Stimulated activated CD4-positive, alpha-beta T cell treated with anti-CD3 and anti-CD28 coated beads, Interleukin-1b, Interleukin-23, amount 100 ng/mL, for 4 hours (primary cell): ENCODE data around the gene CSRNP2.
"Not testable (repeated sequence)": the region's sequence is repeated elsewhere in the genome, so short reads cannot be mapped to it uniquely, and the experiment has no call there.

Experiments used
- DNase-seq, 2 donors: peaks; one replicate each; pipeline ENCODE4 v3.0.0-alpha.2; 2020; ENCODE audit warnings: low read depth in 2 of 2

The CSRNP2 gene

DNA sequence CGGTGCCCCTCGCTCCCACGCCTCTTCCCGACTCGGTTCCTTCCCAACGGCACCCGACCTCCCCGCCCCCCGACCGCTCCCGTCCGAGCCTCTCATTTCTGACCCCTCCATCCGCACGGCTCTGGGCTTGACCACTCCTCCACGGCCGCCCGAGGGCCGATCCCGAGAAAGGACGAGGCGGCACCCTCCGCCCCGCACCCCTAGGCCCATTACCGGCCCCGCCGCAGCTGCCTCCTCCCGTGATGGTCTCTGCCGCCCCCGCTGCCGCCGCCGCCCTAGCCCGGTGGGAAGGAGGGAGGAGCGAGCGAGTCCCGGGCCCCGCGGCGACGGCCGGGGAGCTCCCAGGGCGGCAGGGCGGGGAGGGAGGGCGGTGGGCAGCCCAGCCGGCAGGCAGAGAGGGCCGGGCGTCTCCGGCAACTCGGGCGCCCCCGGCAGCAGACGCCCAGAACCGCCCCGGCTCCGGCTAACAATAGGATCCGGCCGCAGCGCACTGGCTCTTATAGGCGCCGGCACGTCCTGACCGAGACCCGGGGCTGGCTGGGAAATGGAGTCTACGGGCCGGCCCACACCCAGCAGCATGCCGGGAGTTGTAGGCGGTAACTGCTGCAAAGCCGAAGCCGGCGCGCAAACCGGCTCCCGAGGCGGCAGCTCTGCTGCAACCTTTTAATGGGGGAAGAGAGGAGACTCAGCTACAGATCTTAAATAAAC is at the start of gene CSRNP2:
Gene CSRNP2, minus strand, starts transcription at position 471 of the 708 bp plus-strand sequence. CDS start 7,035 bp downstream, outside the sequence.
- DNase-seq, result peak; percentile 87 to 90

DNA sequence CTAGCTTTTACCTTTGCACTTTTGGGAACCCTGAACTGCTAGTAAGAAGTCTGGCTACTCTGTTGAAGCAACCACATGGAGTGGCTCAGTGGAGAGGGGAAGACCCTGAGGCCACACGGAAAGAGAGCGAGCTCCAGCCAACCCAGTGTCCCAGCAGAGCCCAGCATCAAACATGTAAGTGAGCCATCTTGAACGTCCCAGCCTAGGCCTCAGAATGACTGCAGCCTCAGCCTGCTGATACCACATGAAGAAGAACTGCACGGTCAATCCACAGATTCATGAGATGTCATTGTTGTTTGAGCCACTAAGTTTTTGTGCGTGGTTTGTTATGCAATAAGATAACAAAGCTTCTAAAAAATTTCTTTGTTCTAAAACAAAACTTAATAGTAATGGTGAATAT is 49.3 kb upstream of the CSRNP2 start:
- DNase-seq, result no peak

DNA sequence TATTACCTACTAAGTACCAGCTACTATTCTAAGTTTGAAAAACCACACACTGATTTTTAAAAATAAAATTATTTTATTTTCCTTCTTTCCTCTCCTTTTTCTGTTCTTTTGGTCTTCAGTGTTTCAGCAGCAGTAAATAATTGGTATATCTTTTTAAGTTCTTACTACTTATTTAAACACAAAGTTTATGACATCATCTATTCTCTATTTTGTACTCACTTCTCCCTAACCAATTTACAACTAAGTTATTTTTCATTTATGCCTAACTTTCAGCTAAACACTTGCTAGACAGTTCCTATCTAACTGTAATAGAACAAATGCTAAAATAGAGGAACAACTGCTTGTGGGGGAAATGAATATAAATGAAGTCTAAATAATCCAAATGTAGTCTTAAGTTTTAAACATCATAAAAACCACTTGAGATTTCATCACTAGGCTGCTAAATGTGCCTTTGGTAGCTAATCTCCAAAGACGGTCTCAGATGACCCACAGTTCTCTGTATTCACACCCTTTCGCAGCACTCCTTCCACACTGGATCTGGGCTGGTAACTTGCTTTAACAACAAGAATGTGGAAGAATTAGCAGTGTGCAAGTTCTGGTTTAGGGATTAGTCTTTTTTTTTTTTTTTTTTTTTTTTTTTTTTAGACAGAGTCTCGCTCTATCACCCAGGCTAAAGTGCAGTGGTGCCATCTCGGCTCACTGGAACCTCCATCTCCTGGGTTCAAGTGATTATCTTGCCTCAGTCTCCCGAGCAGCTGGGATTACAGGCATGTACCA is 48.5 kb upstream of the CSRNP2 start:
- DNase-seq, result no peak

DNA sequence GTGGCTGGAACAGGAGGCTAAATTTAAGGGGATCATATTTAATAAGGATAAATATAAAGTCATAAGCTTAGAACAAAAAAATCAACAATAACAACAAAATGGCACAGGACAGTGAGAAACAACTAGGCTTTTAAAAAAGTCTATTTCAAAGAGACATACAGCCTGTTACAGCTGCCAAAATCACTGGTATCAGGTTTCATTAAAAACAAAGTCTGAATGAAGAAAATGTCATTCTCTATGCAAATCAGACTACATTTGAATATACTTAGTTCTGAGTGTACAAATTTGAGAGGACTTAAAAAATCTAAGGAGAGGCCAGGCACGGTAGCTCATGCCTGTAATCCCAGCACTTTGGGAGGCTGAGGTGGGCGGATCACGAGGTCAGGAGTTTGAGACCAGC is 45.5 kb upstream of the CSRNP2 start:
- no peak for DNase-seq

- DNase-seq, result no peak
Observed at GRCh38 chr12:51127050-51127729, 43.8 kb upstream of the CSRNP2 start.

DNA sequence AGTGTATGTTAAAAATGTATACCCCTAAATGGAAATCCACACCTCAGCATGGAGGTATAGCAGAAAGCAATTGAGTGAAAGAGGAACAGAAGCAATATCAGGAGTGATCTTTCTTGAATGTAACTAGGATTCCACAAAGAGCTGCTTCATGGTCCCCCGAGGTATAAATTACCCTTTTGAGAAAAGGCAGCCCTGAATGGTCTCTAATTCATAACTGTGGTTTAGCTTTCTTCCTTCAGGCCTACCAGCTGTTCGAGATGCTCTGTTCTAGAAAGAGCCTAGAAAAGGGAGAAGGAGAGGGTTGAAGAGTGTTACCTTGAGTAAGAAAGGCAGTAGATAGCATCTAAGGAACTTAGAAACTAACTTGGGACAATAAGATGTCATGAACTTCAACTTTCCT is 42.9 kb upstream of the CSRNP2 start:
- DNase-seq, result no peak

- DNase-seq, result no peak
Observed at GRCh38 chr12:51124504-51124903, 41.1 kb upstream of the CSRNP2 start.

DNA sequence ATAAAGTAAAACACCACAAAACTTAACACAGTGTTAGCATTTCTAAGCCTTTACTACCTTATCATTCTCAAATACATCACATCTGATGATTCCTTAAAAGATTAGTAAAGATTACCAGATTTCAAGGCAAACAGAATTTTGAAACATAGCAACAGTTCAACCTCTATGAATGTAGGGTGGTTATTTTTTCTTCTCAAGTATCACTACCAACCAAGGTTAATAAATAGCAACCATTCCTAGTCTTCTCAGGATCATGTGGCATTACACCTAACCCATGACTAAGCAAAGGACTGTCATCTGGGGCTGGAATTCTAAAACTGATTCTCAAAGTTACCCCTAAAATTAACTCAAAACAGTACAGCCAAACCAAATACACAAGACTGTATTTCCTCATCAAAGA is 39.4 kb upstream of the CSRNP2 start:
- no peak for DNase-seq

DNA sequence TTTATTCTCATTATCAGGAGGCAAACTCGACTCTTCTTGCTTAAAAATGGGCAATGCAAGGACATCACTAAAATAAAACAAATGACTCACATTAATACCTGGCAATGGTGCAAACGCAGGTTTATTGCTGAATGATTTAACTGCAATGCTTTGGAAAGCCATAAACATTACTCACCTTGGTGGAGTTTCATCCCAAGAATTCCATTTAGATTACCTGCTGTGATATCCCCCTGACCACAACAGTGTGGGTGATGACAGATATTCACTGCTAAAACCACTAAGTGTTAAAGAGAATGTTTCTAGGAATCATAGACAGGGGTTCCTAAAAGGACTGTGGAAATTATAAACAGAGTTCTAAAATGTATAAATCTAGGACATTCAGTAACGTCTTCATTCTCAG is 35.3 kb upstream of the CSRNP2 start:
- no peak for DNase-seq

GRCh38 chr12:51115533-51115932 is 32.1 kb upstream of the CSRNP2 start:
- no peak for DNase-seq

- no peak for DNase-seq
Observed at GRCh38 chr12:51108136-51108535, 24.7 kb upstream of the CSRNP2 start.

DNA sequence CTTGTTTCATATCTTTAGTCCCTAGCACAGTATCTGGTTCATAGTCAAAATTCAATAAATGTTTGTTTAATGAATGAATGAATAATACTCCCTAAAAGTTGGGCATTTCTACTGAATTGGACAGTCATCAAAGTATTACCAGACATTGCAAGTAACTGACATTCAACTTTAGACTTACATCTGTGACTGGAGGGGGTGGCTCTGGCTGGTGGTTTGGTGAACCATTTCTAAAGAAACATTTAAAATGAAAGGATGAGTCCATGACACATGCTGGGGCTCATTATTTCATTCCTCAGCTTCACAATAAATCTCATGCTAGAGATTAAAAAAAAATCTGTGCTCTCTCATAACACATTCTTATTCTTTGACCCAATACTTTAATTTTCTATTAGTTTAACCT is 20.6 kb upstream of the CSRNP2 start:
- no peak for DNase-seq

GRCh38 chr12:51098611-51099010 is 15.2 kb upstream of the CSRNP2 start:
- no peak for DNase-seq

DNA sequence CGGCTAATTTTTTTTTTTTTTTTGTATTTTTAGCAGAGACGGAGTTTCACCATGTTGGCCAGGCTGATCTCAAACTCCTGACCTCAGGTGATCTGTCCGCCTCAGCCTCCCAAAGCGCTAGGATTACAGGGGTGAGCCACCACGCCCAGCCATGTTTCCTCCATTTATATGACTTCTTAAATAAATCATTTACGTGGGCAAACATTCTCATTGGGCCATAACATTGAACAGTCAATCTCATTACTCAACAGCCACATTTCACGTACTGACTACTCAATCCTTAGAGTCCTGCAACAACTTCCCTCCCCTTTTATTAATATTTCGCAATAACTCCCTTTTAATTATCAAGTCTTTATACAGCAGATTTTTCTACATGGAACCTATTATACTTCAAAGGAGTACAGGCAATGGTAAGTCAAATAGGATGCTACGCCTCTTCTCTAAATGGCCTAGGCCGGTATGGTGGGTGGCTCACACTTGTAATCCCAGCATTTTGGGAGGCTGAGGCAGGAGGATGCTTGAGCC is 7.4 kb upstream of the CSRNP2 start:
- no peak for DNase-seq

DNA sequence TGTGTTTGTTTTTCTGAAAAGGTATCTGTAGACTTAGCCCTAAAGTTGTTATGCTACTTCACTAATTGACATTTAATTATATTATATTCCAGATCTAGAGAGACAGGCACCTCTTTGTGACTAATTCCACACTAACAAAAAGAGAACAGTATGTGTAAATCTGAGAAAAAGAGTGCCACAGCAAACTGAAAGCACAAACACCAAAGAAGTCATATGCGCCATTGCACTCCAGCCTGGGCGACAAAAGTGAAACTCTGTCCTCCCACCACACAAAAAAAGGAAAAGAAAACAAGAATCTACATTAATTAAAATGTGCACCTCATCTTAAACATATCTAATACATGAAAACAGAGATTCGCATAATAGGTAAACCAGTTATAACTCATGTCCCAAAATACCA is 4.4 kb upstream of the CSRNP2 start:
- DNase-seq, result no peak

GRCh38 chr12:51086933-51087332 is 3.5 kb upstream of the CSRNP2 start:
- DNase-seq, result no peak

DNA sequence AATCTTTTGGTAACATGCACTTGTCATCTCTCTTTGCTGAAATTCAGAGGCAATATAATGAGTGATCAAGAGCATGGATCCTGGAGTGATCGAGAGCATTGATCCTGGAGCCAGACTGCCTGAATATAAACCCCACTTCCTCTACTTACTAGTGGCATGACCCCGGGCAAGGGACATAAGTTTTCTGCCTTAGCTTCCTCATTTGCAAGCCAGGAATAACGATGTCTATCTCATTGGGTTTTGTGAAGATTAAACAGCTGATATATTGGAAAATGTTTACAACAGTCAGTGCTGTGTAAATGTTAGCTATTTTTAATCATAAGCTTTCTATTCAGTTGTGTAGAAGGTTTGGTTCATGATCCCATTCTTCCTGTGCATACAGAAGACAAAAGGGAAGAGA is 2.4 kb upstream of the CSRNP2 start:
- no peak for DNase-seq

DNA sequence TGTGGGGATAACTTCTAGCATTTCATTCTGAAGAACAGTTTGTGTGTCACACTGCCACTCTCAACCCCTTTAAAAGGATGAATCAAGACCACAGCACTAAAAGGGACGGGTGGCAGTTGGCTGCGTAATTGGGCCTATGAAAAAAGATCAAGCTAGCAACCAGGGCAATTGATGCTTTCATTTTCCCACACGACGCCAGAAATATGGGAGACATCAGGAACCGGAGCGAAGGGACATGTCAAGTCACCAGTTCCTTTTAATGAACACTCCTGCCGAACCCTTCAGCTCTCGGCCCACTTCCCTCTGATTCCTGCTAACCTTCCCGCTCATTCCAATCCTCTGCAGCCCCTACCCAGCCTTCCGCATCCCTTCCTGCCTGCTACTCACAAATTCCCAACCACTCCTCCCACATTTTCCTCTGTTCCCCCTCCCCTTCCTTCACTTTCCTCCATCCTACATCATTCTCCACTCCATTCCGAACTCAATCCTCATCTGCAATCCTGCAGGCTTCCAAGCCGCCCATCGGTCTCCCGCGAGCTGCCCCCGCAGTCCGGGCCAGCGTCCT is 753 bp downstream of the CSRNP2 start:
- peak in 1 of 2 donors; percentile 10 for DNase-seq

GRCh38 chr12:51081421-51081820 is 2.0 kb downstream of the CSRNP2 start:
- no peak for DNase-seq

DNA sequence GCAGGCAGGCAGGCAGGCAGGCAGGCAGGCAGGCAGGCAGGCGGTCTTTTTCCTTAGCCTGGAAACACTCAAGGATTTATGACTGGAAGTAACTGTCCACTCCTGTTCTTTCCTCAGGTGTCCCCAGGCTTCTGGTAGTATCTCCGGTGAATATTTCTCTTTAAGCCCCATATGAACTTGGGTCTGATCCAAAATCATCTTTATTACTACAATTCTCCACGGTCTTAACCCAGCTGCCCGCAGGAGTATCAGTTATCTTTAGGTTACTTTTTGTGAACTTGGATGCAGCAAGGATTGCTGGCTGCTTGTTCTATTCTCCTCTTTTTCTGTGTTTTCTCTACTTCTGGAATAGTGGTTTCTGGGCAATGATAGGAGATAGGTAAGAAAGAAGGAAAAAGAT is 3.3 kb downstream of the CSRNP2 start:
- DNase-seq, result no peak

GRCh38 chr12:51078866-51079265 is 4.5 kb downstream of the CSRNP2 start:
- DNase-seq, result not testable (repeated sequence)

DNA sequence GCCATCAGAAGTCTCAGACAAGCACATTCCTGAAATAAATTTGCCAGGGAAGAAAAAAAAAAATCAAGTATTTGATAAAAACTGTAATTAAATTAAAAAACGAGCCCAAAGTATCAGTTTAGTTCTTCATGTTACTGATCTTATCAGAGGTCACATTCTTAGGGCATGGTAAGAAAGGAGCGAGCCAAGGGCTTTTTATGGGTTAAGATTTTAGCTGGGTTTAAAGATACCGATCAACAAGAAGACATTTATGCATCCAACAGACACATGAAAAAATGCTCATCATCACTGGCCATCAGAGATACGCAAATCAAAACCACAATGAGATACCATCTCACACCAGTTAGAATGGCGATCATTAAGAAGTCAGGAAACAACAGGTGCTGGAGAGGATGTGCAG is 5.0 kb downstream of the CSRNP2 start:
- not testable (repeated sequence) for DNase-seq
